Endodermal cell (in vitro differentiated cells): ENCODE results near the gene S100A14. TPM values are rescaled to one million over a fixed set of nuclear protein-coding genes. Genes with fewer than 3 reads are reported as not detected.

ENCODE experiments used
- total RNA-seq, 2 donors: library from RNA; stranded (reverse); fragmentation: NEBNext Ultra II Directional in 1 of 2; extraction: Animal tissue kit (Norgen Biotek cat#: 25700) in 1 of 2; gene quantifications; 2 replicates in 1 of 2; 3 replicates in 1 of 2; pipeline ENCODE4 v1.2.1, GENCODE V29; 2021

S100A14 gene
- total RNA-seq, 2 donors from 2014 or later, result 53.8 to 119 TPM

Other genes with a start within 250 kb of the S100A14 start
- not detected for gene S100A12, start 240.7 kb downstream of the S100A14 start, total RNA-seq
- gene S100A8, start 225.3 kb downstream of the S100A14 start, total RNA-seq, result not detected
- not detected for gene S100A7A, start 199.8 kb downstream of the S100A14 start, total RNA-seq
- gene S100A7, start 155.7 kb downstream of the S100A14 start, total RNA-seq, result not detected
- 1 to 10 TPM; 3.7 to 7.5 TPM for gene S100A6, start 80.3 kb downstream of the S100A14 start, total RNA-seq
- gene S100A5, start 75.4 kb downstream of the S100A14 start, total RNA-seq, result not detected
- gene S100A4, start 70.5 kb downstream of the S100A14 start, total RNA-seq, result 1 to 10 TPM; 4.9 to 6.2 TPM
- gene S100A3, start 67.1 kb downstream of the S100A14 start, total RNA-seq, result not detected
- gene S100A2, start 50.5 kb downstream of the S100A14 start, total RNA-seq, result 1 to 10 TPM in 1 of 2 donors, under 1 TPM in 1; 0.92 to 3.1 TPM
- 100 to 1,000 TPM; 149 to 152 TPM for gene S100A16, start 3.2 kb downstream of the S100A14 start, total RNA-seq
- 100 to 1,000 TPM; 224 to 284 TPM for gene S100A13, start 11.2 kb upstream of the S100A14 start, total RNA-seq
- gene S100A1, start 12.1 kb upstream of the S100A14 start, total RNA-seq, result 1 to 10 TPM; 1.8 to 5.0 TPM
- 100 to 1,000 TPM in 1 of 2 donors, 10 to 100 TPM in 1; 98.4 to 117 TPM for gene CHTOP, start 17.7 kb upstream of the S100A14 start, total RNA-seq
- gene SNAPIN, start 42.4 kb upstream of the S100A14 start, total RNA-seq, result 10 to 100 TPM; 23.5 to 25.5 TPM
- gene ILF2, start 54.7 kb upstream of the S100A14 start, total RNA-seq, result 100 to 1,000 TPM; 280 to 315 TPM
- gene NPR1, start 62.4 kb upstream of the S100A14 start, total RNA-seq, result 1 to 10 TPM; 2.7 to 4.5 TPM
- 100 to 1,000 TPM in 1 of 2 donors, 10 to 100 TPM in 1; 94.4 to 117 TPM for gene INTS3, start 111.7 kb upstream of the S100A14 start, total RNA-seq
- gene SLC27A3, start 159.1 kb upstream of the S100A14 start, total RNA-seq, result 10 to 100 TPM; 60.6 to 64.5 TPM